Heart right ventricle (tissue), 16 donors: Measurements from ENCODE around the gene RCOR2. TPM values are rescaled to one million over a fixed set of nuclear protein-coding genes. Genes with fewer than 3 reads are reported as not detected.
"Not testable (repeated sequence)": the region's sequence is repeated elsewhere in the genome, so short reads cannot be mapped to it uniquely, and the experiment has no call there.

ENCODE experiments used
- ATAC-seq, 8 donors: fragments of 200-7000 bp; cut with Tn5 transposase; one replicate each; pipeline ENCODE4 v1.9.1; 2020; ENCODE audit warnings: mild to moderate bottlenecking in 8 of 8, moderate library complexity in 8 of 8, moderate number of reproducible peaks in 1 of 8
- DNase-seq, 2 donors: peaks; one replicate each; pipeline ENCODE4 v3.0.0-alpha.2; 2020
- H3K27ac ChIP-seq, 10 donors: fragments of 200-600 bp; sonication (generic) in 2 of 10; one replicate each; pipeline versions ENCODE4 v1.5.0 to v1.8.0; 2020 to 2022; ENCODE audit warnings: mild to moderate bottlenecking in 3 of 10
- H3K27me3 ChIP-seq, 7 donors: fragments of 200-600 bp; one replicate each; pipeline ENCODE4 v1.8.0; 2021 to 2022; ENCODE audit warnings: mild to moderate bottlenecking in 2 of 7
- H3K36me3 ChIP-seq, 9 donors: fragments of 200-600 bp; sonication (generic) in 1 of 9; one replicate each; pipeline versions ENCODE4 v1.5.0 to v1.8.0; 2020 to 2022; ENCODE audit warnings: mild to moderate bottlenecking in 2 of 9
- H3K4me1 ChIP-seq, 9 donors: fragments of 200-600 bp; sonication (generic) in 1 of 9; one replicate each; pipeline versions ENCODE4 v1.5.0 to v1.8.0; 2020 to 2022; ENCODE audit warnings: mild to moderate bottlenecking in 4 of 9
- H3K4me3 ChIP-seq, 10 donors: fragments of 200-600 bp; sonication (generic) in 2 of 10; one replicate each; pipeline versions ENCODE4 v1.5.0 to v1.8.0; 2020 to 2022; ENCODE audit warnings: mild to moderate bottlenecking in 7 of 10, moderate library complexity in 2 of 10
- H3K9me3 ChIP-seq, 11 donors: fragments of 200-600 bp in 10 of 11; sonication (generic) in 2 of 11; one replicate each; pipeline versions ENCODE4 v1.5.0 to v1.8.0; 2013 to 2022; ENCODE audit warnings: mild to moderate bottlenecking in 2 of 11, control low read depth in 1 of 11, moderate library complexity in 1 of 11
- CTCF ChIP-seq, 9 donors: fragments of 200-600 bp; sonication (generic) in 2 of 9; IDR thresholded peaks; one replicate each; pipeline versions ENCODE4 v1.5.0 to v1.8.0; 2021 to 2022; ENCODE audit warnings: antibody characterized with exemption in 9 of 9, mild to moderate bottlenecking in 5 of 9, moderate library complexity in 1 of 9
- whole genome bisulfite sequencing, 2 donors: extraction: QIAGEN DNeasy Blood & Tissue Kit; methylation state at CpG; one replicate each; pipeline ENCODE4 v1.1.7; 2013; ENCODE audit warnings: inconsistent platforms in 1 of 2; 5-methylcytosine and 5-hydroxymethylcytosine counted together
- intact Hi-C, 10 donors: fragments of 100-400 bp; cut with DNase I; formaldehyde crosslinking; loops; one replicate each; pipeline versions ENCODE4 v1.11.1 to v1.14.2; 2022
- long read RNA-seq, 3 donors: library from polyadenylated mRNA; unstranded; transcript quantifications; one replicate each; pipeline ENCODE4 v2.0.0, GENCODE V29; 2020 to 2021
- polyA plus RNA-seq, 2 donors: library from polyadenylated mRNA; stranded (reverse); fragments of 200-250 nt; gene quantifications; one replicate each; pipeline ENCODE4 v1.2.3, GENCODE V29; 2013
- total RNA-seq, 10 donors: library from RNA; stranded (reverse); fragmentation: NEBNext Ultra II Directional in 3 of 10; extraction: Animal tissue kit (Norgen Biotek cat#: 25700) in 3 of 10; gene quantifications; one replicate each; pipeline versions ENCODE4 v1.2.1 to v1.2.4, GENCODE V29; 2021 to 2023
- donor health status: Arrhythmogenic right ventricular cardiomyopathy.
- donor health status: ischemic (EF 13 %, LVEDD 7.1; RV severe dilation, severe dysfunction).
- donor health status: healthy with polysubstance abuse.
- donor health status: DM: no; HTN: yes; CAD: no.
- donor health status: DM: no; HTN: no; CAD: no.
- donor health status: ischemic (EF 25% LVEDD 6.9; RV normal size, moderate dysfunction).
- donor health status: ischemic (EF 25% LVEDD 5.7; RV mildly dilated, moderate dysfunction).
- donor health status: healthy.
- donor health status: DM: yes; HTN: yes; CAD: no.
- donor health status: Ischemic cardiomyopathy.
- donor health status: ischemic (EF 35%, LVEDD 5.7; RV mildly dilated, moderate dysfunction).
- donor health status: nonischemic (EF 11% LVEDD 7.7; RV severe dilation, severe dysfunction).
- donor health status: DM: yes; HTN: yes; CAD: no.
- donor health status: PGD.
- donor health status: ischemic (EF 29% LVEDD 5.4; RV normal size, mild dysfunction).
- donor health status: nonischemic (EF 23%, LVEDD 6.1; RV moderate dilation, normal function).

Gene RCOR2
- 1 to 10 TPM; 1.1 to 8.4 (median 5.0) TPM for total RNA-seq
- polyA plus RNA-seq = 1 to 10 TPM; 4.4 to 5.4 TPM
- long read RNA-seq, donor 1, partial matches to known transcripts = 0 of 1 reads
- long read RNA-seq, donor 1, other reads (novel, unspliced or antisense) = 1 of 1 reads
- long read RNA-seq, donor 2, partial matches to known transcripts = 0 of 5 reads
- long read RNA-seq, donor 2, other reads (novel, unspliced or antisense) = 4 of 5 reads
- long read RNA-seq, donor 3 = 0 reads

- DNase-seq (peak; percentile 83 to 86), ATAC-seq (peak; percentile 24 to 50 (median 38))
- peaks cover 0 to 47% (median 0%) of the 10 kb centered on the region in 7 donors for H3K27me3 ChIP-seq
- no peaks in the 10 kb centered on the region for H3K9me3 ChIP-seq
- peak within 1 kb of the TSS; percentile 83 to 97 (median 94) for H3K27ac ChIP-seq
- 0 to 1% methylated on average over 47 to 83 of the region's 85 CpGs for WGBS, 2 donors
- peak within 1 kb of the TSS; percentile 39 to 67 (median 60) for H3K4me3 ChIP-seq
- peaks cover 39 to 61% (median 54%) of the 10 kb centered on the region in 9 donors for H3K4me1 ChIP-seq
- TF ChIP-seq CTCF (IDR thresholded peaks at IDR 0.05) = no peak
- H3K36me3 ChIP-seq = no peaks in the 10 kb centered on the region
- intact Hi-C loops = loop anchor here in 2 of 10 donors (2.0 to 5.0 kb wide), 3 partner anchors 28 to 45 kb away; no protein-coding TSS in a partner anchor
Observed at GRCh38 chr11:63916837-63917691, at the start of gene RCOR2. Gene RCOR2, minus strand, starts transcription at chr11:63917164. Its CDS starts 708 bp downstream, at chr11:63916456.

- no peak for DNase-seq
- H3K36me3 ChIP-seq = no peaks in the 10 kb centered on the region
- ATAC-seq = no peak
- H3K27ac ChIP-seq = no peak overlapping the region
- no peak for TF ChIP-seq CTCF (IDR thresholded peaks at IDR 0.05)
- no peak overlapping the region for H3K4me3 ChIP-seq
- no peaks in the 10 kb centered on the region for H3K9me3 ChIP-seq
- intact Hi-C loops = no loop called here
- no peaks in the 10 kb centered on the region for H3K4me1 ChIP-seq
- WGBS, 2 donors = 97 to 98% methylated on average over 1 of the region's 1 CpG
- H3K27me3 ChIP-seq = no peaks in the 10 kb centered on the region
Observed at GRCh38 chr11:63966444-63966843, 49.5 kb upstream of the RCOR2 start.

DNA sequence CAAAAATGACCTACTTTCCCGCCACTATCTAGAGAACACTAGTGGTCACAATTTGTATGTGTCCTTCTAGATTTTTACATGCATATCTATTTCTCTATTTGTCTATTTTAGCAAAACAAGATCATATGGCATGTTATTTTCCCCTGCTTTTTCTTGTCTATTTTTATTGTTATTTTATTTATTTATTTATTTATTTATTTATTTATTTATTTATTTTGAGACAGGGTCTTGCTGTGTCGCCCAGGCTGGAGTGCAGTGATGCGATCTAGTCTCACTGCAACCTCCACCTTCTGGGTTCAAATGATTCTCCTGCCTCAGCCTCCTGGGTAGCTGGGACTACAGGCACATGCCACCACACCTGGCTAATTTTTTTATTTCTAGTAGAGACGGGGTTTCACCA is 46.9 kb upstream of the RCOR2 start:
- H3K36me3 ChIP-seq, H3K9me3 ChIP-seq, H3K27me3 ChIP-seq, ATAC-seq, DNase-seq, H3K27ac ChIP-seq, H3K4me1 ChIP-seq, H3K4me3 ChIP-seq: not testable (repeated sequence)
- intact Hi-C loops = loop anchor here in 1 of 10 donors (5.0 kb wide), 1 partner anchor 137 kb away; no protein-coding TSS in a partner anchor
- WGBS, 2 donors = 92 to 98% methylated on average over 4 of the region's 4 CpGs

GRCh38 chr11:63961608-63962412 is 44.8 kb upstream of the RCOR2 start:
- no peak for DNase-seq
- no peaks in the 10 kb centered on the region for H3K27me3 ChIP-seq
- TF ChIP-seq CTCF (IDR thresholded peaks at IDR 0.05) = no peak
- H3K27ac ChIP-seq = no peak overlapping the region
- peak; percentile 15 to 64 (median 36) for ATAC-seq
- intact Hi-C loops = loop anchor here in 1 of 10 donors (5.0 kb wide), 1 partner anchor 135 kb away; no protein-coding TSS in a partner anchor
- peaks cover 0 to 7% (median 0%) of the 10 kb centered on the region in 9 donors for H3K4me1 ChIP-seq
- WGBS, 2 donors = 45 to 50% methylated on average over 18 to 19 of the region's 19 CpGs
- no peaks in the 10 kb centered on the region for H3K9me3 ChIP-seq
- peaks cover 0 to 1% (median 0%) of the 10 kb centered on the region in 9 donors for H3K36me3 ChIP-seq
- no peak overlapping the region for H3K4me3 ChIP-seq
